GM18498 (cell line): ENCODE measurements around the gene KLHL6.
A peak's percentile ranks its signal among the peaks of the same experiment; 100 is the strongest.
"Not testable (repeated sequence)": the region's sequence is repeated elsewhere in the genome, so short reads cannot be mapped to it uniquely, and the experiment has no call there.

Experiments
- ATAC-seq: cut with Tn5 transposase; IDR thresholded peaks from one replicate; pipeline ENCODE4 v1.9.1; 2021; ENCODE audit warnings: mild to moderate bottlenecking, moderate library complexity; ENCODE audit not compliant: unreplicated experiment

Gene KLHL6

DNA sequence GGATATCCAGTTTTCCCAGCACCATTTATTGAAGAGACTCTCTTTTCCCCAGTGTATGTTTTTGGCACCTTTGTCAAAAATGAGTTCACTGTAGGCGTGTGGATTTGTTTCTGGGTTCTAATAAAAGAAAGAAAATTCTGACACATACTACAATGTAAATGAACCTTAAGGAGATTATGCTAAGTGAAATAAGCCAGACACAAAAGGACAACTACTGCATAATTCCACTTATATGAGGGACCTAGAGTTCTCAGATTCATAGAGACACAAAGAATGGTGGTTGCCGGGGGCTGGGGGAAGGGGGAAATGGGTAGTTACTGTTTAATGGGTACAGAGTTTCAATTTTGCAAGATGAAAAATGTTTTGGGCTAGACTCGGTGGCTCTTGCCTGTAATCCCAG, 14.7 kb upstream of the KLHL6 start:
- not testable (repeated sequence) for ATAC-seq

GRCh38 chr3:183566880-183567279, 11.4 kb upstream of the KLHL6 start:
- no peak for ATAC-seq

DNA sequence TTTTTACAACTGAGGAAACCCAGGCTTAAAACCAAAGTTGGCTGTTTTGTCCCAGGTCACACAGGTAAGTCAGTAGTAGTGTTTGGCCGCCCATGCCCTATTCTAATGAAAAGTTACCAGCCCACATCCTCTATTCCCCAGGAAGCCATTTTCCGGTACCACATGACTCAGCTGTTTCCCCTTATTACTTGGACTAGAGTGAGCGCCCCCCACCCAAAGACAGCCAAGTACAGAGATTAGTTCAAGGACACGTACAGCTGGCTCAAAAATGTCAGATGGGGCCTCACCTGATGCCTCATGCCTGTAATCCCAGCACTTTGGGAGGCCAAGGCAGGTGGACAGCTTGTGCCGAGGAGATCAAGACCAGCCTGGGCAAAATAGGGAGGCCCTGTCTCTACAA, 8.5 kb upstream of the KLHL6 start:
- no peak for ATAC-seq

DNA sequence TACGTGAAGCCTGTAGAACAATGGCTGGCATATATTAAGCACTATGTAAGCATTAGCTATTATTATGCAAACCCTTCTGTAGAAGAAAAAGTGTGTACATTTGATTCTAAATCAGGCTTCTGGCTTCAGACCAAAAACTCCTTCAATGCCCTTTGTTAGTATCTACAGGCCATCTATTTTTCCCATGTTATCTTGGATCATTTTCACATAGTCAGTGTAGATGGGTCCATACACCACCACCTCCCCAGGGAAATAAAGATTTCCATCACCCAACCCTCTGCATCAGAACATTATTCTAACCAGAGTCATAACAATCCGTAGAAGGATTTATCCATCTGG, 8.0 kb upstream of the KLHL6 start:
- ATAC-seq: no peak

DNA sequence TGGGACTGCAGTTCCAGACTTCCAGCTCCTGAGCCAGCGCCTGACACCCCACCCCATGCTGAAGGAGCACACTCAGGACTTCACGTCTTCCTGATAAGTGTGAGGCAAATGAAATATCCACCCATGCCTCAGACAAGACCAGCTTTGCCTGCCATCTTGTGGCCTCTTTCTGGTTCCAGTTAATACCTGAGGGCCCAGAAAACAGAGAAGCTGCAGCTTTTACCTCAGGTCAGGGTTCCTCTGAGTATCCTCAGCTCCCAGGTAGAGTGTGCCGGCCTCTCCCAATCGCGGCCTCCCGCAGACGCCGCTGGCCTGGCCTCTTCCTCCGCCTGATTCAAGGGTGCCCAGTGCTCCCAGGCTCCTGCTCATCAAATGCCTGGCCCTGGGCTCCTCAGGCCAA, 5.1 kb upstream of the KLHL6 start:
- ATAC-seq: no peak

DNA sequence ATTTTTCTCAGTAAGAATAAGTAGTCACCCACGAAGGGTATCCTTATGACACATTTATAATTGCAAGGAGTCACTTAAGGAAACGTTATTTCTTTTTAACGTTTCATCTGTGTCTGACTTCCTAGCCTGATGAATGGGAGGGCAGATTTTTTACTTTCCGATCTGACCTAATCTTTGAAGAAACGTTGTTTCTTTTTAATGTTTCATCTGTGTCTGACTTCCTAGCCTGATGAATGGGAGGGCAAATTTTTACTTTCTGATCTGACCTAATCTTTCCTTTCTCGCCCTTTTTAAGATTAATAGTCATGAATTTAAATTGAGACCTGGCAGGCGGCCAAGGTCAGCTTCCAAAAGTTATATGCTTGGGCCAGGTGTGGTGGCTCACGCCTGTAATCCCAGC, 3.0 kb upstream of the KLHL6 start:
- ATAC-seq: no peak

- no peak for ATAC-seq
These were observed 1.2 kb upstream of the KLHL6 start for GRCh38 chr3:183556722-183557121.

DNA sequence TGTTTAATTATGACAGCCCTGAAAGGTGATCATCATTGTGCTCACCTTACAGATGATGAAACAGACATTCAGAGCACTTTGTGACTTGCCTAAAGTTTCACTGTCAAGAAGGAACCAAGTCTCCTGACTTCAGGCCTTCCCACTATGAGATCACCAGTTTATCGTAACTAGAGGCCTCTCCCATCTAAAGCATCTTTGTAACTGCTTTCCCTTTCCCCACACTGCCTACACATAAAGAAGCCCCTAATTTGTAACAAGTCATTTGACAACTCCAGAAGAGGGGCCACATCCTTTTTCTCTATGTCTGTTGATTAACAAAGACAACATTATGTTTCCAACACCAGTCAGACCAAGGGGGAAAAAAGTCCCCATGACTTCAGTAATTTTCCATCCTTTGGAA, 1.1 kb downstream of the KLHL6 start:
- ATAC-seq: no peak

DNA sequence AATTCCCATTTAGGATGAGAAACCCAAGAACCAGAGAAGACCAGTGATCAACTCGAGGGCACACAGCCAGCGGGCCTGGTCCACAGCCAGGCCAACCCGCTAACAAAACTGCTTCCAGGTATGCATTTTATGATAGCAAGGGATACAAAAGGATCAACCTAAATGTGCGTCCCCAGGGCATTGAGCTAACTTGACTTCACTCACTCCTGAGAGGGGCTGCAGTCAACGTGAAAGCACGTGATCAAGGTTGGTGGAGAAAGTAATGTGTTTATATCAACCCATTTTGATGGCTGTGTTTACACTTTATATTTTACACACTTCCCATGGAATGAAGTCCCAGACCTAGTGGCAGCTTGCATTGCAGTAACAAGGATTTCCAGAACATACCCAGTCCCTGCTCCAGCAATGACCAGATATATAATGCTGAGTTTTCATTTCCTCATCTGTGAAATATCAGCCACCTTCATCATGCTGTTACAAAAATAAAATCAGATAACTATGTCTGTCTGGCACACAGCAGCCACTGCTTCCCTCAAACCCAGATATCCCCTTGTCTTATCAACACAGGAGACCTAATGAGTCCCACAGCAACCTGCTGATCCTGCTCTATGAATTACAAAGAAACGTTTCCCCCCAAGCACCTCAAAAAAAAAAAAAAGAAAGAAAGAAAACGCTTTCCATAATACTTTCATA, 2.0 kb downstream of the KLHL6 start:
- ATAC-seq: no peak

DNA sequence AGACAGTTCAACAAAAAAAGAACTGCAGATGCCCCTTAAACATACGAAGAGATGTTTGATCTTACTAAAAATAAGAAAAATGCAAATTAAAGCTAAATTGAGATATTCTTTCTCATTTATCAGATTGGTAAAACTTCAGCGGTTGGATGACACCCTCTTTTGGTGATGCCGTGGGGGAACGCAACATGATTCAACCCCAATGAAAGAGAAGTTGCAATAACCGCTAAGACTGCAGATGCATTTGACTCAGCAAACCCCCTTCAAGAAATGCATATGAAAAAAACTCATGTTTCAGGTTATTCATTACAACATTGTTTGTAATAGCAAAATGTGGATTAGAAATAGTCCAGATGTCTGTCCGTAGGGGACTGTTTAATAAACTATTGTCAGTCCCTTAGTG, 3.6 kb downstream of the KLHL6 start:
- ATAC-seq: no peak

GRCh38 chr3:183548262-183548769, 7.2 kb downstream of the KLHL6 start:
- no peak for ATAC-seq

- no peak for ATAC-seq
These were observed 8.9 kb downstream of the KLHL6 start for GRCh38 chr3:183546625-183547024.

DNA sequence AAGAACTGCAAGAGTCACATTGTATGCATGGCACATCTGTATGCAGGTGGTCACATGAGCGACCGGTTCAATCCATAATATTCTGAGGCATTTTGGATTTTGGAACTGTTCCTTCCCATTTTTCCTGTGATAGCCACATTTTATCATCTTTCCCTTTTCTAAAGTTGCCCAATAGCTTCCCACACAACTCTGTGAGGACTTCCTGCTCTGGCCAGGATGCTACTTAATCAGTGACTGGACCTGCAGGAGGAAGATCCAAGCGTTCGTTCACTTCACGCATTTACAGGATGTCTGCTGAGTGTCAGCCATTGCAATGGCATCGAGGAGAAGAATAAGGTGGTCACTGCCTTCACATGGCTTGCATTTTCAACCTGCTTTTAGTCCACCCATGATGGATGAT, 9.8 kb downstream of the KLHL6 start:
- ATAC-seq: no peak

DNA sequence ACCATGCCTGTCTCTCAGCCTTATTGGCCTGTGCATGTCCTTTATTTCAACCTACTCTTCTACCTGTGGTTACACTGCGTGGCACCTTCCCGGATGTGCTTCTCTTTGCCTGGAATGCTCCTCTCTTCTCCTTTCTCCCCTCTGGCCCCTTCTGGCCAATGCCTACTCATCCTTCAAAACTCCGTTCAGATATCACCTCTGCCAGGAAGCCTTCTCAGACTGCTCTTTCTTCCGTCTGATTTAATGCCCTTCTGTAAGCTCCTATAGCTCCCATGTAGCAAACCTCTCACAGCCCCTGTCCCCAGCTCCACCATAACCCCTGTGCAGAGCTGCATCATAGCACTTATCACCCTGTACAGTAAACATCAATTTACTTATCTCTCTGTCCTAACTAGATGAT, 13.2 kb downstream of the KLHL6 start:
- no peak for ATAC-seq

DNA sequence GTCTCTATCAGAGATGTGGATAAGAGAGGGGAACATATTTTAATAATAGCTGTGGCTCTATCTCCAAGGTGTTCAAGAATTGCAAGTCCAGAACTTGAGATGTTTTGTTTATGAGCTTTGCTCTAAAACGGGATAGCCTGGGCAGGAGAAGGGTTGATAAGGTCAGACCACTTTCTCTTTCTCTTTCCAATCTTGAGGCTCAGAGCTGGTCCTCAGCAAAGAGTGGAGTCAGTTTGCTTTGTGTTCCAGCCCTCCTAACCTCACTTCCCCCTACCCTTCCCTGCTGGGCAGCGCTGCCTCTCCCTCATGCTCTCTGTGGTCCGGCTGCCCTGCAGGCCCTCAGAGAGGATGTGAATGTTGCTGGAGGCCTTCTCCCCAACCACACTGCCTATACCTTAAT, 13.8 kb downstream of the KLHL6 start:
- peak; percentile 54 for ATAC-seq

- ATAC-seq: no peak
These were observed 14.3 kb downstream of the KLHL6 start for GRCh38 chr3:183541235-183541655.

- ATAC-seq: peak; percentile 40
These were observed 14.8 kb downstream of the KLHL6 start for GRCh38 chr3:183540501-183541234.

- ATAC-seq: no peak
These were observed 15.7 kb downstream of the KLHL6 start for GRCh38 chr3:183539811-183540210.

DNA sequence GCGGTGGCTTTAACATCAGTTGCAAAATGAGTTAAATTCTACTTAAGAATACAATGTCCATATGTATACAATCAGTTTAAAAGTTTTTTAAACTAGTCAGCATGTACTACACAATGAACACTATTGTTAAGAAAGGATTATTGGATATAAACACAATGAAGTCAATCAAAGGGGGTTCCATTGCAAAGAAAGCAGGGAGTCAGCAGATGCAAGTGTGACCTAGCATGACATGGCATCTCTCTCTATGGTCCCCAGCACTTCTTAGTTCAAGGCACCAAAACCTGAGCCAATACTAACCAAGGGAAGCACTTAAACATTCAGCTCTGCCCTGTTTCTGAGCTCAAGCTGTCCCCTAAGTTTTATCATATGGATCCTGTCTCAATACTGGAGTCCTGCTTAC, 17.0 kb downstream of the KLHL6 start:
- no peak for ATAC-seq

- no peak for ATAC-seq
These were observed 18.2 kb downstream of the KLHL6 start for GRCh38 chr3:183537295-183537730.

GRCh38 chr3:183536238-183536880, 19.1 kb downstream of the KLHL6 start:
- ATAC-seq: peak; percentile 68

DNA sequence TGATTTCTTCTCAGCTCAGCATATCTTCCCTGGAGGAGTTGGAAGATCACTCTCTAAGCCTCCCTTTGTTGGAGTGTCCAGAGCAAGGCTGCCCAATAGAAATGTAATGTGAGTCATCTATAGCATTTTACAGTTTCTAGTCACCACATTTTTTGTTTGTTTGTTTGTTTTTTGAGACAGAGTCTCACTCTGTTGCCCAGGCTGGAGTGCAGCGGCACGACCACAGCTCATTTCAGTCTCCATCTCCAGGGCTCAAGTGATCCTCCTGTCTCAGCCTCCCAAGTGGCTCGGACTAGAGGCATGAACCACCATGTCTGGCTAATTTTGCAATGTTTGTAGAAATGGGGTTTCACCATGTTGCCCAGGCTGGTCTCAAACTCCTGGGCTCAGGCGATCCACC, 21.3 kb downstream of the KLHL6 start:
- no peak for ATAC-seq
